ENCODE data around the gene SPANXD.

DNA sequence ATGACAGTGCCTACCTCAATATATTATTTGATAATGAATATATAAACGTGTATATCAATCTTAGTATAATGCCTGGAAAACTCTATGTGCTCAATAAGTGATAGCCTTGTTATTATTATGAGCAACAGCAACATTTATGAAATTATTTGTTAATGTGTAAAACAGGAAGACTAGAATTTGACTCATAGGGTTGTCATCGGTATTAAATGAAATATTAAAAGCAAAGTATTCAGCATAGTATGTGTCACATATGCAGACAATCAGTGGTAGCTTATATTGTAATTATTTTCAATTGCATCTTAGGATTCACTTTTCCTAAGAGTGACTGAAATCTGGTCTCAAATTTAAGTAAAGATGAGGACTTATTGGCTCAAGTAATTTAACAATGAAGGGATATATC lies 24.6 kb downstream of the SPANXD start:
- TF ChIP-seq POLR2A (IDR thresholded peaks at IDR 0.05; ENCODE audit: borderline replicate concordance, extremely low read depth, insufficient read depth, insufficient read length) (no peak), ZFX (IDR thresholded peaks at IDR 0.05) (no peak)
